ENCODE data around the gene PEA15. TPM values are rescaled to one million over a fixed set of nuclear protein-coding genes. Genes with fewer than 3 reads are reported as not detected.

PEA15 gene, protein sequence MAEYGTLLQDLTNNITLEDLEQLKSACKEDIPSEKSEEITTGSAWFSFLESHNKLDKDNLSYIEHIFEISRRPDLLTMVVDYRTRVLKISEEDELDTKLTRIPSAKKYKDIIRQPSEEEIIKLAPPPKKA
- total RNA-seq (2014; rRNA removed; shearing (Covaris generic)) = 31.6 and 38.7 TPM in 2 replicates

DNA sequence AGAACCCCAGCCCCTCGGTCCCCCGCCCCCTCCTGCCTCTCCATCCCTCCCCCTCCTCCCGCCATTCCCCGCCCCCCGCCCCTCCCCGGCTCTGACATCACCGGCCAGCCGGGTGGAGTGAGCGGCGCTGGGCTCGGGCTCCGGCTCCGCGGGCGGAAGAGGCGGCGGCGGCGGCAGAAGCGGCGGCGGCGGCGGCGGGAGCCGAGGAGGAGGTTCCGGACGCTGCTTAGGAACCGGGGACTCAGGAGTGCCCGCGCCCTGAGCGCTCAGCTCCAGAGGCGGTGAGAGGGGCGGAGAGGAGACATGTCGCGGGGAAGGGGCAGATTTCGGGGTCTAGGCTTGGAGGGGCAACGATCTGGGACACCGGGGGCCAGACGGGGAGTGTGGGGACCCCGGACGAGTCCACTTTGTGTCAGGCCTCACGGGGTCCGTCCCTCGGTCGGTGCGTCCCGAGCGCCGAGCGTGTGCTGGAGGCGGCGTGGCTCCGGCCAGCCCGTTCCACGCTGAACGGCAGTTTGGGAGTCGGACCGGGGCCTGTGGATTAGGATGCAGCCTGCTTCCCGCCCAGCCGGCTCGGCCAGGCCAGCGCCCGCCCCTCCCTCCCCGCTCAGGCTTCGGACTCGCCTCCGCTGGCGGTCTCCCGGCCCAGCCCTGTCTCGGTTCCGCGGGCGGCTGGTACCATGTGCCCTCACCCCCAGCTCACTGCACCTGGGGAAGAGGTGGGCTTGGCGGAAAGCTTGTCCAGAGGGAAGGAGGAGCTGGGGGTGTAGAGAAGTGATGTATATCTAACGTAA, at the start of gene PEA15:
Gene PEA15 (plus strand): TSS at position 143 of the 794 bp plus-strand sequence. CDS start 6,161 bp downstream, outside the sequence.
- DNase-seq (ENCODE audit: low spot score) = peak; percentile 56

DNA sequence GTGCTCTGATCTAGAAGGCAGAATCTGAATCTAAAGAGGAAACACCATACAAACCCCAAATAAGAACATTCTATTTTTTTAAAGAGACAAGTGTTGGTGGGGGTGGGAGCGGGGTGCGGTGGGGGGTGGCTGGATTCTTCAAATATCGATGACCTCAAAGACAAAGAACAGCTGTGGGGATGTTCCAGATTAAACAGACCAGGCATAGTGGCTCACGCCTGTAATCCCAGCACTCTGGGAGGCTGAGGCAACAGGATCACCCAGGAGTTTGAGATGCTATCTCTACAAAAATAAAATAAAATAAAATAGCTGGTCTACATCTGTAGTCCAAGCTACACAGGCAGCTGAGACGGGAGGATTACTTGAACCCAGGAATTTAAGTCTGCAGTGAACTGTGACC, 48.8 kb upstream of the PEA15 start:
- no peak for DNase-seq (ENCODE audit: low spot score)

DNA sequence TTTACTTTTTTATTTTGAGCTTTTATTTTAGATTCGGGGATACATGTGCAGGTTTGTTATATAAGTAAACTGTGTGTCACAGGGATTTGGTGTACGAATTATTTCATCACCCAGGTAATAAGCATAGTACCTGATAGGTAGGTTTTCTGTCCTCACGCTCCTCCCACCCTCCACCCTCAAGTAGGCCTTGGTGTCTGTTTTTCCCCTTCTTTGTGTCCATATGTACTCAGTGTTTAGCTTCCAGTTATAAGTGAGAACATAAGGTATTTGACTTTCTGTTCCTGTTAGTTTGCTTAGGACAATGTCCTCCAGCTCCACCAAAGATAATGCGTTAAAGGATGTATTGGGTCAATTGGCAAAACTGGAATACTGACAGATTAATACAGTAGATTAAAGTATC, 48.0 kb upstream of the PEA15 start:
- no peak for DNase-seq (ENCODE audit: low spot score)

- no peak for DNase-seq (ENCODE audit: low spot score)
Measured at GRCh38 chr1:160158031-160158430, 47.2 kb upstream of the PEA15 start.

DNA sequence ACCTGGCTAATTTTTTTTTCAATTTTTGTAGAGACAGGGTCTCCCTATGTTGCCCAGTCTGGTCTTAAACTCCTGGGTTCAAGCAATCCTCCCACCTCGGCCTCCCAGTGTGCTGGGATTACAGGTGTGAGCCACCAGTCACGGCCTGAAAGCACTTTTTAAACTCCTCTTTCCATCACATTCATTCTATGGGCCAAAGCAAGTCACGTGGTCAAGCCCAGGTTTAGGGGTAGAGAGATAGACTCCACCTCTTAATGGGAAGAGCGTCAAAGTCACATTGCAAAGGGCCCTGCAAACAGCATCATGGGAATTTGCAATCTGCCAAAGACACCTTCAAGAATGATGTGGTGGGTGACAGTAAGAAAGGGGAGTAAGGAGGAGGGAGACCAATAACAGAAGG, 46.6 kb upstream of the PEA15 start:
- DNase-seq (ENCODE audit: low spot score) = no peak

DNA sequence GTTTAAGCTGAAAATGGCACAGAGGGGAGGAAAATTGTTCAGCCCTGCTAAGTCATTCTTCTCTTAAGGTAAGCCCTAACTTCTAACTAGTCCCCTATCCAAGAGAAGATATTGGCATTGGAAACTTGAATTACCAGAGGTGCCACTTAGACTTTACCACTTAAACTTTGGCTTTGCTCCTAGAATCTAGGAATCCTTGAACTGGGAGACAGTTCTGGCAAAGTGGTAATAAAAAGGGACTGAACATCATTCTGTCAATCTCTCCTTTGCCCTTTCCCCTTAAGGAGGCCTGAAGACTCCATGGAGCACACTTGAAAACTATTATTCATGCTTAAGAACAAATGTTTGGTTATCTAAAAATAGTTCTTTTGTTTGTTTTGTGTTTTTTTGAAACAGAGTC, 45.3 kb upstream of the PEA15 start:
- no peak for DNase-seq (ENCODE audit: low spot score)

DNA sequence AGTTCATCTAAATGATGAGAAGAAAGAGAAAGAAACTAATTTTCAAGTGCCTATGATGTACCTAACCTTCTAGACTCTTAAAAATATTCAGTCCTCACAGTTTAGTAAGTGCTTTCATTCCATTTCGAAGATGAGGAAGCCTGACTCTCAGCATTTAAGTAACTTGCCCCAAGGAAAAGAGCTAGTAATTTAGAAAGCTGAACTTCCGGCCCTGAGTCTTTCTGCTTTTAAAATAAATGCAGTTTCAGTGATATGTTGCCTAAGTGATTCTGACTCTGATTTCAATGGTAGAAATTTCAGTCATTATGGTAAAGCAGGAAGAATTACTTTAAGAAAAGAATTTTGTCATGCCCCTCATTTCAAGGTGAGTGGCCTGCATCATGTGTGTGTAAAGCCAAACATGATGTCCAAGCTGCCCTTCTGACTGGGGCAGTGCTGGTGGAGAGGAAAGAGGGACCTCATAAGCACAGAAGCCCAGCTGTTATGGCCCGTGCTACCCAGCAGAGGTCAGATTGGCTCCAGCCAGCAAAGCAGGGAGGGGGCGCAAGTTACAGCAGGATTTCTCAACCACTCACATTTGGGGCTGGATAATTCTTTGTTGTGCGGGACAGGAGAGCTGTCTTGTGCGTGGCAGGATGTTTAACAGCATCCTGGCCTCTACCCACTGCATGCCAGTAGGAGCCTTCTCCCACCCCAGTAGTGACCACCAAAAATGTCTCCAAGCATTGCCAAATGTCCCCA, 43.0 kb upstream of the PEA15 start:
- DNase-seq (ENCODE audit: low spot score) = peak; percentile 18

- DNase-seq (ENCODE audit: low spot score) = no peak
Measured at GRCh38 chr1:160162931-160163330, 42.3 kb upstream of the PEA15 start.

- peak; percentile 19 for DNase-seq (ENCODE audit: low spot score)
Measured at GRCh38 chr1:160163615-160164014, 41.6 kb upstream of the PEA15 start.

- DNase-seq (ENCODE audit: low spot score) = no peak
Measured at GRCh38 chr1:160164121-160164520, 41.1 kb upstream of the PEA15 start.

DNA sequence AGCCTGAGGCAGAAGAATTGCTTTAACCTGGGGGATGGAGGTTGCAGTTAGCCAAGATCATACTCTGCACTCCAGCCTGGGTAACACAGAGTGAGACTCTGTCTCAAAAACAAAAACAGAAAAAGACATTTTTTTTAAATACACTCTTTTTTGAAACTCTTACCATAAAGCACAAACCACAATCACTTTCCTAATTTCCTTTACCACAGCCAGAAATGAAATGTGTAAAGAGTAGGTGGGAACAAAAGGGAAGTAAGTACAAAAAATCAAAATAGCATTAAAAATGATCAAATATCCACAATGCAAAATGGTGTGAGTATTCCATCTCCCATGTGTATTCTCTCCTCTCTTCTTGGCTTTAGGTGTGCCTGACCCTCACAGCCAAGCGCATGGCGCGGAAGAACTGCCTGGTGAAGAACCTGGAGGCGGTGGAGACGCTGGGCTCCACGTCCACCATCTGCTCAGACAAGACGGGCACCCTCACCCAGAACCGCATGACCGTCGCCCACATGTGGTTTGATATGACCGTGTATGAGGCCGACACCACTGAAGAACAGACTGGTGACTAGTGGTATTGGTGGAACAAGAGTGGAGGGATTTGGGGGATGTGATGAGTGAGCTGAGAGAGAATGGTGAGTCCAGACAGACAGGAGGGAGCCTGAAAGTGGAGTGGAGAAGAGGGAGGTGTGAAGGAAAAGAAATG, 38.9 kb upstream of the PEA15 start:
- DNase-seq (ENCODE audit: low spot score) = no peak

GRCh38 chr1:160167056-160167455, 38.1 kb upstream of the PEA15 start:
- DNase-seq (ENCODE audit: low spot score) = no peak

GRCh38 chr1:160167580-160167979, 37.6 kb upstream of the PEA15 start:
- no peak for DNase-seq (ENCODE audit: low spot score)

GRCh38 chr1:160168016-160168415, 37.2 kb upstream of the PEA15 start:
- no peak for DNase-seq (ENCODE audit: low spot score)

- no peak for DNase-seq (ENCODE audit: low spot score)
Measured at GRCh38 chr1:160168609-160169369, 36.4 kb upstream of the PEA15 start.

DNA sequence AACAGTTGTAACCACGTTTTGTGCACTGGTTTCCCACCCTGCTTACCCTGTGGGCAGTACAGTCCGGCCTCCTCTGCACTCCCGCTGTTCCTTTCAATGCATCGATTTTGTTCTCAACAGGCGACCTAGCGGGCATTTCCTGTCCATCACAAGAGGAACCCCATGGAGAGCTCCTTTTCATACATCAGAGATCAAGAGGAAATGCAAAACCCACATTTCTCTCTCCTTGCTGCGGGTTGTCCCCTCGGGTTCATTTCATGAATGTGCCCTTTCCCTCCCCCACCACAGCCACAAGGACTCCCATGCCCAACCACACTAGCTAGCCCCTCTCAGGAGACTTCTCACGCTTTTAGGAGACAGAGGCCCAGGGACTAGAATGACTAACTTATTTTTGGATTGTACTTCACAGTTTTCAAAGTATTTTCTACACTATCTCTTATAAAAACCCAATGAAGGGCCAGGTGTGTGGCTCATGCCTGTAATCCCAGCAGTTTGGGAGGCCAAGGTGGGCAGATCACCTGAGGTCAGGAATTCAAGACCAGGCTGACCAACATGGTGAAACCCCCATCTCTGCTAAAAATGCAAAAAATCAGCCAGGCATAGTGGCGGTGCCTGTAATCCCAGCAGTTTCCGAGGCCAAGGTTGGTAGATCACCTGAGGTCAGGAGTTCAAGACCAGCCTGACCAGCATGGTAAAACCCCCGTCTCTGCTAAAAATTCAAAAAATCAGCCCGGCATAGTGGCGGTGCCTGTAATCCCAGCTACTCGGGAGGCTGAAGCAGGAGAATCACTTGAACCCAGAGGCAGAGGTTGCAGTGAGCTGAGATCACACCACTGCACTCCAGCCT, 35.4 kb upstream of the PEA15 start:
- DNase-seq (ENCODE audit: low spot score) = no peak

DNA sequence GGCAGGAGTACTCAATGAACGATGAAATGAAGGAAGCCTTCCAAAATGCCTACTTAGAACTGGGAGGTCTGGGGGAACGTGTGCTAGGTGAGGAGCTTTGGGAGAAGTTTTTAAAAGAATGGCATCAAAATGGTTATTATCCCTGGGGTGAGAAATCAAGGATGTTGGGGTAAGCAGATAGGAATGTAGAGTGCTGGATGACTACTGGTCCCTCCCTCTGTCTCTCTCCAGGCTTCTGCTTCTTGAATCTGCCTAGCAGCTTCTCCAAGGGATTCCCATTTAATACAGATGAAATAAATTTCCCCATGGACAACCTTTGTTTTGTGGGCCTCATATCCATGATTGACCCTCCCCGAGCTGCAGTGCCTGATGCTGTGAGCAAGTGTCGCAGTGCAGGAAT, 33.8 kb upstream of the PEA15 start:
- DNase-seq (ENCODE audit: low spot score) = no peak

DNA sequence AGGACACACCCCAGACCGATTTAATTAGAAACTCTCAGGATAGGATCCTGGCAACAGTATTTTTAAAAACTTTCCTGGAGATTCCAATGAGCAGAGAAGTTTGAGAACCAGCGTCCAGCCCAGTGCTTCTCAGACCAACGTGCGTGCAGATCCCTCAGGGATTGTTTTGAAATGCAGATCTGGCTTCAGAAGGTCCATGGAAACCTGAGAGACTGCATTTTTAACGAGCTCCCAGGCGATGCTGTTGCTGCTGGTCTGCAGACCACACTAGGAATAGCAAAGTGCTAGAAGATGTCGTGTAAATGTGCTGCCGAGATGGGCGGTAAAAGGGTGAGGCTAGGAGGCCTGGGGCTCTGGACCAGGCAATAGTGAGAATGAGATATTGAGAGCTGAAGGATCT, 33.2 kb upstream of the PEA15 start:
- no peak for DNase-seq (ENCODE audit: low spot score)

DNA sequence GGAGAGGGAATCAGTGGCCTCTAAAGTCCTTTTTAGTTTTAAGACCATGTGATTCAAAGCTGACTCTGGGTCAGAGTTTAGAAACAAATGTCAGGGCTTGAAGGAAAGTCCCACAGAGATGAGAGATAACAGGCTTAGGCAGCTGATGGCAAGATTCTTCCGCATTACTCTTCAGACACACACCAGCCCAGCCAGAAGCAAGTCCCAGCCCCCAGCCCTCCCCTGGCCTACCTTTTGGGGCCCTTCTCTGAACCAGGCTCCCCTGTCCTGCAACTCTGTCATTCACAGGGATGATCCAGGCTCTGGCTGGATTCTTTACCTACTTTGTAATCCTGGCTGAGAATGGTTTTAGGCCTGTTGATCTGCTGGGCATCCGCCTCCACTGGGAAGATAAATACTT, 28.0 kb upstream of the PEA15 start:
- DNase-seq (ENCODE audit: low spot score) = no peak

DNA sequence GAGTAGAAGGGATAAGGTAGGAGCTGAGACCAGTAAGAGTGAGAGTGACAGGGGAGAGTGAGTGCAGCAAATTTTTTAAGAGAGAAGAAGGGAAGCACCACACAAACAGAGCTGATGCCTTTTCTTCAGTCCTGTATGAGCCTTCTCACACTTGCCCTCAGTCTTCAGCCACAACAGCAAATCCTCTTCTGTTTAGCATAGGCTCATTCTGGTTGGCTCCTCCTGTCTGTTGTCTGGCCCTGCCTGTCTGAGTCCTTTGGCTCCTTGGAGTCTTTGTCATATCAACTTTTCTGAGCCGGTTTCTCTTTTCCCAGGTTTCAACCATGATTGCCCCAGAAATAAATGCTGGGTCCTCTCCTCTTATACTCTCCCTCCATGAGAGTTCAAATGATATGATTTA, 27.5 kb upstream of the PEA15 start:
- DNase-seq (ENCODE audit: low spot score) = no peak

Measured in HT-29 (cell line).